ENCODE data around the gene SGK1.

GRCh38 chr6:134176264-134176975, 141.5 kb downstream of the SGK1 start:
- no peak for TF ChIP-seq CTCF (IDR thresholded peaks at IDR 0.05; ENCODE audit: low read length)
- TF ChIP-seq EZH2 (IDR thresholded peaks at IDR 0.05; ENCODE audit: borderline replicate concordance, low read length) = no peak
